ENCODE data around the gene PDGFD.

PDGFD gene

GRCh38 chr11:104093426-104094280 is 70.3 kb downstream of the PDGFD start:
- no peak for DNase-seq (ENCODE audit: low read depth)

GRCh38 chr11:104092744-104093143 is 71.2 kb downstream of the PDGFD start:
- no peak for DNase-seq (ENCODE audit: low read depth)

- no peak for DNase-seq (ENCODE audit: low read depth)
Measured at GRCh38 chr11:104091281-104092096, 72.5 kb downstream of the PDGFD start.

- no peak for DNase-seq (ENCODE audit: low read depth)
Measured at GRCh38 chr11:104090767-104091166, 73.2 kb downstream of the PDGFD start.

GRCh38 chr11:104089481-104089880 is 74.5 kb downstream of the PDGFD start:
- no peak for DNase-seq (ENCODE audit: low read depth)

GRCh38 chr11:104086621-104087020 is 77.3 kb downstream of the PDGFD start:
- no peak for DNase-seq (ENCODE audit: low read depth)

GRCh38 chr11:104078995-104079394 is 85.0 kb downstream of the PDGFD start:
- no peak for DNase-seq (ENCODE audit: low read depth)

GRCh38 chr11:104078245-104078644 is 85.7 kb downstream of the PDGFD start:
- DNase-seq (ENCODE audit: low read depth), result no peak

- no peak for DNase-seq (ENCODE audit: low read depth)
Measured at GRCh38 chr11:104076455-104076854, 87.5 kb downstream of the PDGFD start.

GRCh38 chr11:104075706-104076105 is 88.2 kb downstream of the PDGFD start:
- DNase-seq (ENCODE audit: low read depth), result no peak

GRCh38 chr11:104075091-104075490 is 88.9 kb downstream of the PDGFD start:
- DNase-seq (ENCODE audit: low read depth), result no peak

- no peak for DNase-seq (ENCODE audit: low read depth)
Measured at GRCh38 chr11:104073950-104074705, 89.8 kb downstream of the PDGFD start.

GRCh38 chr11:104067534-104067933 is 96.4 kb downstream of the PDGFD start:
- no peak for DNase-seq (ENCODE audit: low read depth)

- no peak for DNase-seq (ENCODE audit: low read depth)
Measured at GRCh38 chr11:104064034-104064630, 99.8 kb downstream of the PDGFD start.

GRCh38 chr11:104061853-104062521 is 102.0 kb downstream of the PDGFD start:
- no peak for DNase-seq (ENCODE audit: low read depth)

GRCh38 chr11:104060820-104061219 is 103.1 kb downstream of the PDGFD start:
- DNase-seq (ENCODE audit: low read depth), result no peak

- no peak for DNase-seq (ENCODE audit: low read depth)
Measured at GRCh38 chr11:104060004-104060794, 103.7 kb downstream of the PDGFD start.

- no peak for DNase-seq (ENCODE audit: low read depth)
Measured at GRCh38 chr11:104058680-104059079, 105.3 kb downstream of the PDGFD start.

- no peak for DNase-seq (ENCODE audit: low read depth)
Measured at GRCh38 chr11:104057908-104058307, 106.0 kb downstream of the PDGFD start.

GRCh38 chr11:104055596-104055995 is 108.4 kb downstream of the PDGFD start:
- DNase-seq (ENCODE audit: low read depth), result no peak
